H9 (cell line): ENCODE data around the gene MAST4. TPM values are rescaled to one million over a fixed set of nuclear protein-coding genes. Genes with fewer than 3 reads are reported as not detected.
"Not testable (repeated sequence)": the region's sequence is repeated elsewhere in the genome, so short reads cannot be mapped to it uniquely, and the experiment has no call there.

Source experiments
- DNase-seq: peaks from one replicate; pipeline ENCODE4 v3.0.0-alpha.2; 2017
- H2AFZ ChIP-seq: one replicate; pipeline ENCODE4 v1.6.1; 2013; ENCODE audit warnings: mild to moderate bottlenecking, low read length, control low read depth, moderate library complexity
- H2AK5ac ChIP-seq: 2 replicates; pipeline ENCODE4 v1.6.1; 2013; ENCODE audit warnings: low read length, control low read depth, mixed read lengths; ENCODE audit not compliant: insufficient read length
- H2BK120ac ChIP-seq: one replicate; pipeline ENCODE4 v1.6.1; 2013; ENCODE audit warnings: low read depth, mild to moderate bottlenecking, low read length, control low read depth, inconsistent platforms; ENCODE audit not compliant: poor library complexity, severe bottlenecking
- H2BK12ac ChIP-seq: 2 replicates; pipeline ENCODE4 v1.6.1; 2013; ENCODE audit warnings: low read length, control low read depth, mixed read lengths, low read depth; ENCODE audit not compliant: insufficient read length
- H2BK15ac ChIP-seq: 2 replicates; pipeline ENCODE4 v1.6.1; 2013; ENCODE audit warnings: low read depth, low read length, control low read depth
- H2BK20ac ChIP-seq: one replicate; pipeline ENCODE4 v1.6.1; 2013; ENCODE audit warnings: low read depth, mild to moderate bottlenecking, low read length, control low read depth, inconsistent platforms; ENCODE audit not compliant: poor library complexity, severe bottlenecking
- H2BK5ac ChIP-seq: 2 replicates; pipeline ENCODE4 v1.6.1; 2013; ENCODE audit warnings: low read length, control low read depth, mixed read lengths; ENCODE audit not compliant: insufficient read length
- H3K14ac ChIP-seq: 2 replicates; pipeline ENCODE4 v1.6.1; 2013; ENCODE audit warnings: low read length, control low read depth; ENCODE audit not compliant: insufficient read depth
- H3K18ac ChIP-seq: 2 replicates; pipeline ENCODE4 v1.6.1; 2013; ENCODE audit warnings: low read depth, mild to moderate bottlenecking, mixed read lengths, low read length, control low read depth; ENCODE audit not compliant: insufficient read length
- H3K23ac ChIP-seq: 2 replicates; pipeline ENCODE4 v1.6.1; 2013; ENCODE audit warnings: low read length, control low read depth, mixed read lengths, low read depth; ENCODE audit not compliant: insufficient read length
- H3K23me2 ChIP-seq: 2 replicates; pipeline ENCODE4 v1.6.1; 2013; ENCODE audit warnings: low read depth, mild to moderate bottlenecking, mixed read lengths, low read length, control low read depth; ENCODE audit not compliant: insufficient read length, poor library complexity, severe bottlenecking
- H3K27ac ChIP-seq: 2 replicates; pipeline ENCODE4 v1.5.1; 2013; ENCODE audit warnings: low read length, control low read depth, mixed read lengths, low read depth; ENCODE audit not compliant: insufficient read length
- H3K27me3 ChIP-seq: 2 replicates; pipeline ENCODE4 v1.6.1; 2013; ENCODE audit warnings: low read length, control low read depth, inconsistent platforms; ENCODE audit not compliant: insufficient read depth
- H3K4ac ChIP-seq: 2 replicates; pipeline ENCODE4 v1.6.1; 2013; ENCODE audit warnings: low read depth, mild to moderate bottlenecking, control low read depth, inconsistent platforms, low read length, moderate library complexity
- H3K4me1 ChIP-seq: 2 replicates; pipeline ENCODE4 v1.6.1; 2013; ENCODE audit warnings: low read length, control low read depth, inconsistent platforms; ENCODE audit not compliant: insufficient read depth
- H3K4me2 ChIP-seq: 2 replicates; pipeline ENCODE4 v1.6.1; 2013; ENCODE audit warnings: low read length, control low read depth, mixed read lengths; ENCODE audit not compliant: insufficient read length, insufficient read depth
- H3K56ac ChIP-seq: 2 replicates; pipeline ENCODE4 v1.6.1; 2013; ENCODE audit warnings: low read depth, mild to moderate bottlenecking, mixed read lengths, low read length, control low read depth; ENCODE audit not compliant: insufficient read length
- H3K79me1 ChIP-seq: 2 replicates; pipeline ENCODE4 v1.6.1; 2013; ENCODE audit warnings: low read depth, mild to moderate bottlenecking, moderate library complexity, low read length, control low read depth, inconsistent platforms; ENCODE audit not compliant: insufficient read depth, poor library complexity, severe bottlenecking
- H3K79me2 ChIP-seq: 2 replicates; pipeline ENCODE4 v1.6.1; 2013; ENCODE audit warnings: low read length, control low read depth, inconsistent platforms; ENCODE audit not compliant: insufficient read depth
- H3K9ac ChIP-seq: 2 replicates; pipeline ENCODE4 v1.6.1; 2013; ENCODE audit warnings: low read length, control low read depth, mixed read lengths; ENCODE audit not compliant: insufficient read length; ENCODE audit errors: extremely low read depth
- H3K9me3 ChIP-seq: one replicate; pipeline ENCODE4 v1.6.1; 2013; ENCODE audit warnings: low read depth, low read length, inconsistent platforms; ENCODE audit not compliant: control insufficient read depth
- H3T11ph ChIP-seq: one replicate; pipeline ENCODE4 v1.6.1; 2013; ENCODE audit warnings: mild to moderate bottlenecking, low read length, control low read depth, inconsistent platforms
- H4K20me1 ChIP-seq: one replicate; pipeline ENCODE4 v1.6.1; 2013; ENCODE audit not compliant: control insufficient read depth, insufficient read length, insufficient read depth
- H4K5ac ChIP-seq: 2 replicates; pipeline ENCODE4 v1.6.1; 2013; ENCODE audit warnings: low read depth, mild to moderate bottlenecking, mixed read lengths, low read length, control low read depth; ENCODE audit not compliant: insufficient read length
- H4K8ac ChIP-seq: replicated peaks from 2 replicates; pipeline ENCODE4 v1.6.1; 2013; ENCODE audit warnings: low read length, control low read depth, mixed read lengths, low read depth; ENCODE audit not compliant: insufficient read length
- H4K91ac ChIP-seq: 2 replicates; pipeline ENCODE4 v1.6.1; 2013; ENCODE audit warnings: low read depth, mild to moderate bottlenecking, moderate library complexity, mixed read lengths, low read length, control low read depth; ENCODE audit not compliant: insufficient read length
- H3K27ac Mint-ChIP-seq, 3 experiments: 2 replicates in 2 of 3; 3 replicates in 1 of 3; pipeline ENCODE4 v1.8.0; 2020 to 2021; ENCODE audit warnings: mixed read lengths in 3 of 3, mild to moderate bottlenecking in 1 of 3, moderate library complexity in 1 of 3
- H3K27me3 Mint-ChIP-seq: 2 replicates; pipeline ENCODE4 v1.8.0; 2021; ENCODE audit warnings: low read depth, mild to moderate bottlenecking, moderate library complexity, mixed read lengths
- H3K36me3 Mint-ChIP-seq, 3 experiments: 2 replicates in 2 of 3; 3 replicates in 1 of 3; pipeline ENCODE4 v1.8.0; 2020 to 2021; ENCODE audit warnings: low read depth in 3 of 3, mixed read lengths in 3 of 3; ENCODE audit not compliant: insufficient read depth in 1 of 3
- H3K4me1 Mint-ChIP-seq, 2 experiments: 2 replicates each; pipeline ENCODE4 v1.8.0; 2020; ENCODE audit warnings: mixed read lengths in 2 of 2
- H3K4me3 Mint-ChIP-seq, 2 experiments: 2 replicates in 1 of 2; 3 replicates in 1 of 2; pipeline ENCODE4 v1.8.0; 2020 to 2021; ENCODE audit warnings: mild to moderate bottlenecking in 2 of 2, mixed read lengths in 2 of 2, moderate library complexity in 1 of 2
- H3K9me3 Mint-ChIP-seq, 2 experiments: 2 replicates in 1 of 2; 3 replicates in 1 of 2; pipeline ENCODE4 v1.8.0; 2020; ENCODE audit warnings: mild to moderate bottlenecking in 2 of 2, mixed read lengths in 2 of 2, moderate library complexity in 1 of 2
- WGBS: extraction: QIAGEN DNeasy Blood & Tissue Kit; methylation state at CpG from one replicate; pipeline ENCODE4 v1.1.7; 2013; ENCODE audit warnings: missing lambda C conversion rate, low lambda C conversion rate, mixed read lengths; ENCODE audit not compliant: insufficient read length; ENCODE audit errors: extremely low coverage; 5-methylcytosine and 5-hydroxymethylcytosine counted together
- total RNA-seq: library from RNA; stranded (reverse); gene quantifications from 2 replicates; pipeline ENCODE4 v1.2.1, GENCODE V29; 2021
- TF ChIP-seq, protein P1 (sequence below): fragments of 200-600 bp; sonication (generic); conservative IDR thresholded peaks from 3 replicates; pipeline ENCODE4 v1.8.0; 2021; ENCODE audit warnings: antibody characterized with exemption, mild to moderate bottlenecking

Gene MAST4
- total RNA-seq, 1 experiment from 2014 or later: 3.7 TPM

DNA sequence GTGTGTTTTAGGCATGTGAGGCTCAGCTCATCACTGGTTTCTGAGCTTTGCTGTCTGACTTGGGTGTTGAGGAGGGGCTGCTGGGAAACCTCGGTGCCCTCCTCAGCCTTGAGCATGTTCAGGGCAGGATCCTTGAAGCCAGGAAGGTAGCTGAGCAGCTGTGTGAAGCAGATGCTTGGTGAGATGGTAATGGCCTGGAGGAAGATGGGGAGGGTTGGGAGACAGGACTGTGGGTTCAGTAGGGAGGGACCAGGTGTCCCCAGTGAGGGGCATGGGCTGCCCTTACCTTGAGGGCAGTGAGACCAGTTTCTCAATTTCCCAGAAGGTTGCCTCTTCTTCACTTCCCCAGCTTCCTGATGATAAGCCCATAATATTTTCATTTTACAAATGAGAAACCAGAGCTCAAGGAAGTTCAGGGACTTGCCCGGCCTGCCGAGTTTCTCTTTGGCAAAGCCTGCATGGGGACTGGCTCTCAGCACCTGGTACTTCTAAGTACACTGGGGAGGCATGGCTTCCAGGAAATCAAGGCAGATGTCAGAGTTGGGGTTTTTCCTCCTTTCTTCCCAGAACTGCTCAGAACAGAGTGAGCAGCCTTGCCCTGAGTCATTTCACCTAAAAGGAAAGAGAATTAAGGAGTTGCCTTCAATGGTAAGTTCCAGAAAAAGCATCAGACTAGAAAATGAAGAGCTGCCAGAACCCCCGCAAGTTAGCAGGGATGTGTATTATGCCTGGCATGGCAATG, 225.7 kb downstream of the MAST4 start:
- no peak for DNase-seq
- no peaks in the 10 kb centered on the region for H3K27me3 Mint-ChIP-seq
- H4K5ac ChIP-seq: no peak overlapping the region
- no peak overlapping the region for H2BK120ac ChIP-seq
- H2AK5ac ChIP-seq: no peak overlapping the region
- H3K79me1 ChIP-seq: no peaks in the 10 kb centered on the region
- no peak overlapping the region for H2BK5ac ChIP-seq
- no peak overlapping the region for H3K27ac ChIP-seq
- no peak overlapping the region for H3K4me3 Mint-ChIP-seq
- H2AFZ ChIP-seq: no peak overlapping the region
- H3K27me3 ChIP-seq: no peaks in the 10 kb centered on the region
- no peak overlapping the region for H3K4me2 ChIP-seq
- no peaks in the 10 kb centered on the region for H3K23me2 ChIP-seq
- TF ChIP-seq, protein P1, sequence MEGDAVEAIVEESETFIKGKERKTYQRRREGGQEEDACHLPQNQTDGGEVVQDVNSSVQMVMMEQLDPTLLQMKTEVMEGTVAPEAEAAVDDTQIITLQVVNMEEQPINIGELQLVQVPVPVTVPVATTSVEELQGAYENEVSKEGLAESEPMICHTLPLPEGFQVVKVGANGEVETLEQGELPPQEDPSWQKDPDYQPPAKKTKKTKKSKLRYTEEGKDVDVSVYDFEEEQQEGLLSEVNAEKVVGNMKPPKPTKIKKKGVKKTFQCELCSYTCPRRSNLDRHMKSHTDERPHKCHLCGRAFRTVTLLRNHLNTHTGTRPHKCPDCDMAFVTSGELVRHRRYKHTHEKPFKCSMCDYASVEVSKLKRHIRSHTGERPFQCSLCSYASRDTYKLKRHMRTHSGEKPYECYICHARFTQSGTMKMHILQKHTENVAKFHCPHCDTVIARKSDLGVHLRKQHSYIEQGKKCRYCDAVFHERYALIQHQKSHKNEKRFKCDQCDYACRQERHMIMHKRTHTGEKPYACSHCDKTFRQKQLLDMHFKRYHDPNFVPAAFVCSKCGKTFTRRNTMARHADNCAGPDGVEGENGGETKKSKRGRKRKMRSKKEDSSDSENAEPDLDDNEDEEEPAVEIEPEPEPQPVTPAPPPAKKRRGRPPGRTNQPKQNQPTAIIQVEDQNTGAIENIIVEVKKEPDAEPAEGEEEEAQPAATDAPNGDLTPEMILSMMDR: no peak
- no peaks in the 10 kb centered on the region; the same call in 1 of the 2 replicates for H3K4me1 ChIP-seq
- H3K4ac ChIP-seq: no peak overlapping the region
- H3T11ph ChIP-seq: no peak overlapping the region
- no peaks in the 10 kb centered on the region for H3K79me2 ChIP-seq
- no peak overlapping the region for H3K23ac ChIP-seq
- WGBS: no CpG with 5 or more reads among the region's 4 CpGs
- H2BK12ac ChIP-seq: no peak overlapping the region
- H3K14ac ChIP-seq: no peak overlapping the region
- peaks cover 9% of the 10 kb centered on the region in 2 experiments for H3K4me1 Mint-ChIP-seq
- H4K91ac ChIP-seq: no peak overlapping the region
- H3K27ac Mint-ChIP-seq: no peak overlapping the region; a peak in 2 of 7 replicates
- no peak overlapping the region for H3K9ac ChIP-seq
- H4K8ac ChIP-seq: no peak overlapping the region
- no peak overlapping the region for H3K56ac ChIP-seq
- H3K9me3 Mint-ChIP-seq: no peaks in the 10 kb centered on the region
- H2BK20ac ChIP-seq: no peak overlapping the region
- no peaks in the 10 kb centered on the region for H3K36me3 Mint-ChIP-seq
- H3K9me3 ChIP-seq: no peaks in the 10 kb centered on the region
- no peaks in the 10 kb centered on the region for H4K20me1 ChIP-seq
- H2BK15ac ChIP-seq: no peak overlapping the region
- no peak overlapping the region for H3K18ac ChIP-seq

DNA sequence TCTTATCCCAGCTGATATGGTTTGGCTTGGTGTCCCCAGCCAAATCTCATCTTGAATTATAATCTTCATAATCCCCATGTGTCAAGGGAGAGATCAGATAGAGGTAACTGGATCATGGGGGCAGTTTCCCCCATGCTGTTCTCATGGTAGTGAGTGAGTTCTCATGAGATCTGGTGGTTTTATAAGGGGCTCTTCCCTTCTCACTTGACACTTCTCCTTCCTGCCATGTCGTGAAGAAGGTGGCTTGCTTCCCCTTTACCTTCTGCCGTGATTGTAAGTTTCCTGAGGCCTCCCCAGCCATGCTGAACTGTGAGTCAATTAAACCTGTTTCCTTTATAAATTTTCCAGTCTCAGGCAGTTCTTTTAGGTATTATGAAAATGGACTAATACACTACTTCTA, 226.7 kb downstream of the MAST4 start:
- not testable (repeated sequence) for H4K8ac ChIP-seq, H2BK20ac ChIP-seq, H3K14ac ChIP-seq, H3K56ac ChIP-seq, H3K4me3 Mint-ChIP-seq, H3K27ac ChIP-seq, H2BK120ac ChIP-seq, H4K91ac ChIP-seq, H3K23ac ChIP-seq, H3K4me2 ChIP-seq, DNase-seq, H3K4me1 ChIP-seq, H2BK5ac ChIP-seq, H3K36me3 Mint-ChIP-seq, H3K4ac ChIP-seq, H3K27ac Mint-ChIP-seq, H3K79me1 ChIP-seq, H2BK12ac ChIP-seq, H4K20me1 ChIP-seq, H3K27me3 Mint-ChIP-seq, H2AFZ ChIP-seq, H2BK15ac ChIP-seq, H3K9me3 Mint-ChIP-seq, H3T11ph ChIP-seq, H3K18ac ChIP-seq, H3K79me2 ChIP-seq, H3K27me3 ChIP-seq, H4K5ac ChIP-seq, H3K9me3 ChIP-seq, H3K23me2 ChIP-seq, H3K9ac ChIP-seq, H2AK5ac ChIP-seq
- H3K4me1 Mint-ChIP-seq: peaks cover 17 to 19% of the 10 kb centered on the region in 2 experiments
- WGBS: no CpG with 5 or more reads among the region's 2 CpGs
